OCI-LY1 (cell line): ENCODE measurements around the gene ASPRV1.

Source experiments
- H2AFZ ChIP-seq: fragments of 200-600 bp; sonication (generic), shearing (Covaris generic); 2 replicates; pipeline ENCODE4 v1.6.0; 2014; ENCODE audit warnings: antibody characterized with exemption, mild to moderate bottlenecking, low read length
- H3F3A ChIP-seq: fragments of 200-600 bp; sonication (generic), shearing (Covaris generic); 2 replicates; pipeline ENCODE4 v1.6.0; 2014; ENCODE audit warnings: mild to moderate bottlenecking, antibody characterized with exemption, low read length, moderate library complexity; ENCODE audit not compliant: insufficient read depth
- H3K27ac ChIP-seq: fragments of 200-600 bp; sonication (generic); 2 replicates; pipeline ENCODE4 v1.5.1; 2014; ENCODE audit warnings: low read length, mixed run types, mild to moderate bottlenecking, low read depth; ENCODE audit not compliant: poor library complexity, severe bottlenecking
- H3K27me3 ChIP-seq: fragments of 200-600 bp; sonication (generic); 2 replicates; pipeline ENCODE4 v1.6.0; 2014; ENCODE audit warnings: antibody characterized with exemption, mild to moderate bottlenecking, low read length, moderate library complexity; ENCODE audit not compliant: insufficient read depth
- H3K36me3 ChIP-seq: fragments of 200-600 bp; sonication (generic); 2 replicates; pipeline ENCODE4 v1.6.1; 2014; ENCODE audit warnings: mild to moderate bottlenecking, antibody characterized with exemption, low read length, moderate library complexity, mixed read lengths; ENCODE audit not compliant: insufficient read depth
- H3K4me1 ChIP-seq: fragments of 200-600 bp; sonication (generic); 2 replicates; pipeline ENCODE4 v1.5.1; 2014; ENCODE audit warnings: mild to moderate bottlenecking, low read length, moderate library complexity; ENCODE audit not compliant: insufficient read depth, severe bottlenecking
- H3K4me2 ChIP-seq: fragments of 200-600 bp; sonication (generic), shearing (Covaris generic); 2 replicates; pipeline ENCODE4 v1.6.1; 2014; ENCODE audit warnings: low read length
- H3K4me3 ChIP-seq: fragments of 200-600 bp; sonication (generic); 2 replicates; pipeline ENCODE4 v1.5.1; 2014; ENCODE audit warnings: low read length, low read depth, mild to moderate bottlenecking, mixed read lengths; ENCODE audit not compliant: poor library complexity, severe bottlenecking
- H3K79me2 ChIP-seq: fragments of 200-600 bp; shearing (Covaris generic); 2 replicates; pipeline ENCODE4 v1.6.1; 2016; ENCODE audit warnings: mixed run types, low read length, mixed read lengths; ENCODE audit not compliant: insufficient read depth
- H3K9ac ChIP-seq: fragments of 200-600 bp; sonication (generic), shearing (Covaris generic); 2 replicates; pipeline ENCODE4 v1.6.1; 2014; ENCODE audit warnings: mild to moderate bottlenecking, low read length, mixed read lengths
- H3K9me2 ChIP-seq: fragments of 200-600 bp; sonication (generic), shearing (Covaris generic); 2 replicates; pipeline ENCODE4 v1.6.1; 2014; ENCODE audit warnings: low read depth, mild to moderate bottlenecking, low read length, mixed read lengths
- H3K9me3 ChIP-seq: fragments of 200-600 bp; shearing (Covaris generic); 2 replicates; pipeline ENCODE4 v1.6.1; 2014; ENCODE audit warnings: low read length, mixed read lengths
- H4K20me1 ChIP-seq: fragments of 200-600 bp; sonication (generic), shearing (Covaris generic); 2 replicates; pipeline ENCODE4 v1.6.0; 2016; ENCODE audit warnings: mild to moderate bottlenecking, low read length; ENCODE audit not compliant: insufficient read depth
- EZH2 ChIP-seq: fragments of 200-600 bp; sonication (generic), shearing (Covaris generic); IDR thresholded peaks from 2 replicates; pipeline ENCODE4 v1.8.0; 2017; ENCODE audit warnings: borderline replicate concordance, mixed run types, mild to moderate bottlenecking, antibody characterized with exemption, low read length, moderate library complexity, mixed read lengths
- TF ChIP-seq, protein P1 (sequence below): fragments of 200-600 bp; sonication (generic), shearing (Covaris generic); IDR thresholded peaks from 2 replicates; pipeline ENCODE4 v1.5.1; 2017; ENCODE audit warnings: mild to moderate bottlenecking, antibody characterized with exemption, low read length, moderate library complexity, mixed read lengths

Gene ASPRV1

GRCh38 chr2:69931832-69932595 lies 29.4 kb downstream of the ASPRV1 start:
- H3K4me3 ChIP-seq: no peak overlapping the region
- H3F3A ChIP-seq: no peaks in the 10 kb centered on the region
- H3K4me2 ChIP-seq: no peak overlapping the region
- H3K9me2 ChIP-seq: no peaks in the 10 kb centered on the region
- H2AFZ ChIP-seq: no peak overlapping the region
- no peaks in the 10 kb centered on the region for H3K9me3 ChIP-seq
- H3K27me3 ChIP-seq: no peaks in the 10 kb centered on the region
- no peaks in the 10 kb centered on the region for H4K20me1 ChIP-seq
- H3K9ac ChIP-seq: no peak overlapping the region
- no peaks in the 10 kb centered on the region for H3K79me2 ChIP-seq
- no peak overlapping the region for H3K27ac ChIP-seq
- TF ChIP-seq, protein P1, sequence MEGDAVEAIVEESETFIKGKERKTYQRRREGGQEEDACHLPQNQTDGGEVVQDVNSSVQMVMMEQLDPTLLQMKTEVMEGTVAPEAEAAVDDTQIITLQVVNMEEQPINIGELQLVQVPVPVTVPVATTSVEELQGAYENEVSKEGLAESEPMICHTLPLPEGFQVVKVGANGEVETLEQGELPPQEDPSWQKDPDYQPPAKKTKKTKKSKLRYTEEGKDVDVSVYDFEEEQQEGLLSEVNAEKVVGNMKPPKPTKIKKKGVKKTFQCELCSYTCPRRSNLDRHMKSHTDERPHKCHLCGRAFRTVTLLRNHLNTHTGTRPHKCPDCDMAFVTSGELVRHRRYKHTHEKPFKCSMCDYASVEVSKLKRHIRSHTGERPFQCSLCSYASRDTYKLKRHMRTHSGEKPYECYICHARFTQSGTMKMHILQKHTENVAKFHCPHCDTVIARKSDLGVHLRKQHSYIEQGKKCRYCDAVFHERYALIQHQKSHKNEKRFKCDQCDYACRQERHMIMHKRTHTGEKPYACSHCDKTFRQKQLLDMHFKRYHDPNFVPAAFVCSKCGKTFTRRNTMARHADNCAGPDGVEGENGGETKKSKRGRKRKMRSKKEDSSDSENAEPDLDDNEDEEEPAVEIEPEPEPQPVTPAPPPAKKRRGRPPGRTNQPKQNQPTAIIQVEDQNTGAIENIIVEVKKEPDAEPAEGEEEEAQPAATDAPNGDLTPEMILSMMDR: no peak
- TF ChIP-seq EZH2: no peak
- peaks cover 55% of the 10 kb centered on the region for H3K36me3 ChIP-seq
- H3K4me1 ChIP-seq: no peaks in the 10 kb centered on the region

DNA sequence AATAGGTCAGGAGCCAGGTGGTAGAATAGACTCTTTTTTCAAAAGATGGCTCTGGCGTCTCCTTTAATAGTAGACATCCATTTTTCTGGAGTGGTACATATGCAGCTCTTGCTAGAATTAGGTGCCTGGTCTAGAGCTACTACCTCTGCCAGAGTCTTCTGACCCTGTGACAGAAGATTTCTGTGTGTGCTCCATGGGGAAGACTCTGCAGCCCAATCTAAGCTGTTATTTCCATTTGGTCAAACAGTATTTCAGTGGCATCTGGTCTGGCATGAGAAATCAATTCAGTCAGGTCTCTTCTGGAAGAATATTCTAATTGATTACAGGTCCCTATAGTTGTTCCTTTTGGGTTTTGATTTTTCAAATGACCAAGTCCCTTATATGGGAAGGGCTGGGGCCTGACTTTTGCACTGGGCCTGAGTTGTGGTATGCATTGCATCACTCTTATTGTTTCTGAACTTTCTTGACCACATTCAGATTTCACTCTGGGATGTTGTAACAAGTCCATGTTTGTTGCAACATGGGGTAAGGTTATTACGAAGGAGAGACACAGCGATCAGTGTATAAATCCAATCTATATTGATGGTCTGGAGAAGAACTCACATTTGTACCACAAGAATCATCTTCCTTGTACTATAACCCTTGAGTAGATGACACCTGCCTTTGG lies 34.4 kb downstream of the ASPRV1 start:
- Histone ChIP-seq H4K20me1 (no peaks in the 10 kb centered on the region), H3K4me2 (no peak overlapping the region), H3K36me3 (peaks cover 50% of the 10 kb centered on the region), H3K27me3 (no peaks in the 10 kb centered on the region), H3K9ac (no peak overlapping the region), H3F3A (no peaks in the 10 kb centered on the region), H3K9me2 (no peaks in the 10 kb centered on the region), H3K79me2 (no peaks in the 10 kb centered on the region), H2AFZ (no peak overlapping the region), H3K4me1 (no peaks in the 10 kb centered on the region), H3K27ac (no peak overlapping the region), H3K9me3 (no peaks in the 10 kb centered on the region), H3K4me3 (no peak overlapping the region)
- TF ChIP-seq, protein P1: no peak
- no peak for TF ChIP-seq EZH2

GRCh38 chr2:69923116-69923515 lies 38.3 kb downstream of the ASPRV1 start:
- Histone ChIP-seq H4K20me1 (no peaks in the 10 kb centered on the region), H2AFZ (no peak overlapping the region), H3K36me3 (peaks cover 63% of the 10 kb centered on the region), H3K9me2 (no peaks in the 10 kb centered on the region), H3F3A (no peaks in the 10 kb centered on the region), H3K9ac (no peak overlapping the region), H3K79me2 (no peaks in the 10 kb centered on the region), H3K4me3 (no peak overlapping the region), H3K9me3 (no peaks in the 10 kb centered on the region), H3K4me1 (peaks cover 8% of the 10 kb centered on the region), H3K4me2 (no peak overlapping the region), H3K27ac (no peak overlapping the region), H3K27me3 (no peaks in the 10 kb centered on the region)
- TF ChIP-seq EZH2: no peak
- TF ChIP-seq, protein P1: no peak
